COLO829 (cell line): Measurements from ENCODE around the gene HECTD1.

ENCODE experiments used
- DNase-seq: peaks from one replicate; pipeline ENCODE4 v3.0.0; 2012; ENCODE audit warnings: low spot score

Gene HECTD1

GRCh38 chr14:31051023-31051422 lies 156.6 kb downstream of the HECTD1 start:
- DNase-seq = no peak
